ENCODE results near the gene CD3E.

GRCh38 chr11:118290923-118291322 lies 13.6 kb upstream of the CD3E start:
- TF ChIP-seq CTCF (IDR thresholded peaks at IDR 0.05) = peak; percentile 29 to 87 (median 76)
- no peak for TF ChIP-seq POLR2A (IDR thresholded peaks at IDR 0.05)

All from body of pancreas (tissue), 4 donors.